GM12872 (cell line): ENCODE measurements around the gene ANKH.

Experiments used
- TF ChIP-seq, protein P1 (sequence below): IDR thresholded peaks from 3 replicates; pipeline ENCODE4 v1.5.1; 2011; ENCODE audit warnings: low read depth, mild to moderate bottlenecking, low read length, moderate library complexity; ENCODE audit not compliant: insufficient read depth

The ANKH gene

DNA sequence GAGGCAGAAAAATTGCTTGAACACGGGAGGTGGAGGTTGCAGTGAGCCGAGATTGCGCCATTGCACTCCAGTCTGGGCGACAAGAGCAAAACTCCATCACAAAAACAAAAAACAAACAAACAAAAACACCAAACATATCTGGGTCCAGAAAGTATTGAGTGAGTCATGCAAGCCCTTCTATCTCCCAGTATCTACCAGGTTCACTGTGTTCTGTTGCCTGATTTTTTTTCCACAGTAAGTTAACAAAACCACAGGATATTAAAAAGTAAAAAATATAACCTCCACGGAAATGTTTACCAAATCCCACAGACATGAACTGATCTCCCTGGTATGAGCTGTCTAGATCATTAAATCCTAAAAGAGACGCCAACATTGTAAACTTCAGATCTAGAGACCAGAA, 94.4 kb downstream of the ANKH start:
- TF ChIP-seq, protein P1, sequence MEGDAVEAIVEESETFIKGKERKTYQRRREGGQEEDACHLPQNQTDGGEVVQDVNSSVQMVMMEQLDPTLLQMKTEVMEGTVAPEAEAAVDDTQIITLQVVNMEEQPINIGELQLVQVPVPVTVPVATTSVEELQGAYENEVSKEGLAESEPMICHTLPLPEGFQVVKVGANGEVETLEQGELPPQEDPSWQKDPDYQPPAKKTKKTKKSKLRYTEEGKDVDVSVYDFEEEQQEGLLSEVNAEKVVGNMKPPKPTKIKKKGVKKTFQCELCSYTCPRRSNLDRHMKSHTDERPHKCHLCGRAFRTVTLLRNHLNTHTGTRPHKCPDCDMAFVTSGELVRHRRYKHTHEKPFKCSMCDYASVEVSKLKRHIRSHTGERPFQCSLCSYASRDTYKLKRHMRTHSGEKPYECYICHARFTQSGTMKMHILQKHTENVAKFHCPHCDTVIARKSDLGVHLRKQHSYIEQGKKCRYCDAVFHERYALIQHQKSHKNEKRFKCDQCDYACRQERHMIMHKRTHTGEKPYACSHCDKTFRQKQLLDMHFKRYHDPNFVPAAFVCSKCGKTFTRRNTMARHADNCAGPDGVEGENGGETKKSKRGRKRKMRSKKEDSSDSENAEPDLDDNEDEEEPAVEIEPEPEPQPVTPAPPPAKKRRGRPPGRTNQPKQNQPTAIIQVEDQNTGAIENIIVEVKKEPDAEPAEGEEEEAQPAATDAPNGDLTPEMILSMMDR: no peak

DNA sequence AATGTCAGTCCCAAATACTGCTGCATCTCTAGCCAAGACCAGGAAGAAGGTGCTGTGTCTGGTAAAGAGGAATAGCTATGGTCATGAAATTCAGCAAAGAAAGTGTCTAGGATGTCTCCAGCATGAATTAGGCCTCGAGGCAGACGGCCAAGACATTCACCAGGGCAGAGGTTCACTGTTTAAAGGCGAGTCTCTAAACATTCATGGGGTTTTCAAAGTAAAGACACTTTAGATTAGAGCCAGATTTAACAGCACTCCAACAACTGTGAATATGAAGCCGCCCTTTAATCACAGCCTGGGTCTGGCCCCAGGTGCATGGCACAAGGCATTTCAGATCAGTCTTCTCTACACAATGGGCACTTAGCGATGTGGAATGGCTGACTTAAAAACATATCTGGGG, 95.0 kb downstream of the ANKH start:
- TF ChIP-seq, protein P1: no peak

DNA sequence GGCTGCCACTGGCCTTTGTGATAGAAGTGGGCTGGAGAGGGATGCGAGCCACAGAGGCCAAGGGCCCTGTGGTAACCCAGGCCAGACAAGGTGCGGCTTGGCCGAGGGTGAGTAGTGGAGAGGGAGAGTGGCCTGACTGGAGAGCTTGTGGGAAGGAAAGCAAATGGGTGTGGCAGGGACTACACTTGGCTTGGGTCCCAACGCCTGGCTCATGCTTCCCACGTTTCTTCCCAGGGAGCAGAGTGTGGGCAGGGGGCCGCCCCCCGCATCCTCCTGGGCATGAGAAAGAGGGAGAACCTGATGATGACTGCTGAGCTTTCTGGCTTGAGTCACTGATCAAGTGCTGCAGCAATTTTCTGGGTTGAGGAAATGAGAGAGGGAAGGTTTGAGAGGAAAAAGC, 95.7 kb downstream of the ANKH start:
- TF ChIP-seq, protein P1: no peak

DNA sequence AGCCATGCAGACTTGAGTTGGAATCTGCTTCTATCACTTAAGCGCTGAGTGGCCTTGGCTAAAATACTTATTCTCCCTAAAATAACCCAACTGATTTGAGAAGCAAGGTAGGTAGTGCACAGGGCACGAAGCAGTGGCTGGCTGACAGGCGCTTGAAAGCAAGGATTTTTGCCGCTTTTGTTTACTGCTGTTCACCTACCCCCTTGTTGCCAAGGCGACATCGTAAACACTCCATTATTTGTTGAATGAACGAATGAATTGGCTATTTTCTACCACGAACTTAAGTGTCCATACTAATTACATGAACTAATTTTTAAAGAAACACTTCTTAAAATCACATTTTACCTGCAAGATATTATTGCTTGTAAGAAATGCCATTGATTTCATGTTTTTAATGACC, 98.0 kb downstream of the ANKH start:
- TF ChIP-seq, protein P1: no peak

DNA sequence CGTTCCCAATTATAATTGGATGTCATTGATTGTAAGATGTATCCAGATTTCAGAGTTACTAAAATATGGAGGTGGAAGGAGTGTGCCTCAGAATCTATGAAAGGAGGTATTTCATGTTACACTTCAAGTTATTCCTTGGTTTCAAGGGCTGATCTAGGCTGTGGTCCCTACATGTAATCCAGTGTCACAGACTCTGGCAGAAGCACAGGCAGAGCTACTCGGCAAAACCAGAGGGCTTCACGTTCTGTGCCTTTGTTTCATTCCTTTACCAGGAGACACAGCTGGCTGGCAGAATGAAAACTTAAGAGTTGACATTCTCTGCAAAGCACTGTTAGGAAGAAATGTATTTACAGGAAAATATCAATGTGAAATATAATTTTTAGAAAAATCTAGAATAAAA, 99.6 kb downstream of the ANKH start:
- TF ChIP-seq, protein P1: no peak

DNA sequence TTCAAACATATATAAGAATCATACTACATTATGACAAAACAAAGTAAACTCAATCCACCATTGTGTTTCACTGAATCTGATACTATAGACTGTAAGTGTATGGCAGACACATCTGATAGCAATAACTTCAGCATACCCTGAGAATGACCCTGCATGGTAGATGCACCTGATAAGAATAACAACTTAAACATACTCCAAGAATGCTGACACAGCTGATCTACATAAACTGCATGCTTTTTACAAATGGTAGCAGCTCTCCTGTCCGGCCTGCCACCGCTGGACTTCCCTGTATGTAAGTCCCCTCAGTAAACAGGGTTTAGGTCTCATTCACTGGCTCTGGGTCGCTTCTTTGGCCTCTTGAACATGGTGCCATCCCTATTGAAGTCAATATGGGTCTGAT, 100.4 kb downstream of the ANKH start:
- TF ChIP-seq, protein P1: no peak

DNA sequence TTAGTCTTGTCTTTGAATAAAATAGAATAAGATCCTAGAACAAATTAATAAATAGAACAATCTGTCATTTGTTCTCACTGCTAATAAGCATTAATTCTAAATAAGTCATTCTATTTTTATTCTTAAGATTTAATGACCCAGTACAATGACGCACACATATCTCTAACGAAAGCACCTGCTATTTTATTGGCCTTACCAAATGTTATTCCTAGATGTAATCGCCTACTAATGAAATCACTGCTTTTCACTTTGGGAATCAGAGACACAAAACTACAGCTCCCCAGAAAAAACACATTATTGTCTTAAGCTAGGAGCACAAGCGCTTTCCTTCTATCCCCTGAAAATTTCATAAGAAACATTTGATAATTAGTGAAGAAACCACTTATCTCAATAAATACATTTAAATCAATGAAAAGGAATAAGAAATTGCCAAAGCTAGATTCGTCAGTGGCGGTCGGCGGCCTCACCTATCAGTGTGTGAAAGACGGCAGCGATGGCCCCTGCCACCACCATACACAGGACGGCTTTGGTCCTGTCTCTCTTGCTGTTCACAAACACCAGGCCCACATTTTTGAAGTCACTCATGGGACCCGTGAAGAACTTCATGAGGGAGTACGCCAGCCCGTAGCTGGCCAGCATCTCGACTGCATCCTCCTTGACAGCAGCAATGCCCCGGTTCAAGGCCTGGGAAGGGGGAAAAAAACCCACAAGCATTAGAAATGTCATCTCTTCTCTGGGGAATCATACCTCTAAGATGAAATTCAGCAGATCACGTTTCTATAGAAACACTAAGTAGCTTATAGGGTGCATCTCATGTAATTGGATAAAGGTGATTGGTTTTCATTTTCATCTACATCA, 102.8 kb downstream of the ANKH start:
- TF ChIP-seq, protein P1: no peak
